GM21619 (cell line): ENCODE results near the gene PHF10.
"Not testable (repeated sequence)": the region's sequence is repeated elsewhere in the genome, so short reads cannot be mapped to it uniquely, and the experiment has no call there.

Source experiments
- ATAC-seq: cut with Tn5 transposase; IDR thresholded peaks from one replicate; pipeline ENCODE4 v1.9.1; 2021; ENCODE audit not compliant: unreplicated experiment

PHF10 gene

GRCh38 chr6:169724494-169725124 lies at the start of gene PHF10:
Gene PHF10, minus strand, starts transcription at chr6:169724500. Its CDS starts 569 bp downstream, at chr6:169723931.
- ATAC-seq, result peak; percentile 41

- no peak for ATAC-seq
Observed at GRCh38 chr6:169766921-169767736, 42.8 kb upstream of the PHF10 start.

- no peak for ATAC-seq
Observed at GRCh38 chr6:169766232-169766631, 41.9 kb upstream of the PHF10 start.

- not testable (repeated sequence) for ATAC-seq
Observed at GRCh38 chr6:169765789-169766188, 41.5 kb upstream of the PHF10 start.

- no peak for ATAC-seq
Observed at GRCh38 chr6:169763881-169764280, 39.6 kb upstream of the PHF10 start.

- no peak for ATAC-seq
Observed at GRCh38 chr6:169763308-169763707, 39.0 kb upstream of the PHF10 start.

GRCh38 chr6:169755162-169755561 lies 30.9 kb upstream of the PHF10 start:
- ATAC-seq, result no peak

GRCh38 chr6:169752074-169752623 lies 27.8 kb upstream of the PHF10 start:
- no peak for ATAC-seq

- peak; percentile 94 for ATAC-seq
Observed at GRCh38 chr6:169751242-169752073, 27.2 kb upstream of the PHF10 start, which contains the start of the genes DYNLT2 and ERMARD. Gene DYNLT2, minus strand, starts transcription at chr6:169751572. Its CDS starts 114 bp downstream, at chr6:169751458. Gene ERMARD, plus strand, starts transcription at chr6:169751622. Its CDS starts 36 bp downstream, at chr6:169751658.

- no peak for ATAC-seq
Observed at GRCh38 chr6:169746556-169746955, 22.3 kb upstream of the PHF10 start.

GRCh38 chr6:169745405-169745804 lies 21.1 kb upstream of the PHF10 start:
- no peak for ATAC-seq

GRCh38 chr6:169741344-169741743 lies 17.0 kb upstream of the PHF10 start:
- ATAC-seq, result no peak

- ATAC-seq, result no peak
Observed at GRCh38 chr6:169738976-169739529, 14.8 kb upstream of the PHF10 start.

GRCh38 chr6:169738204-169738975 lies 14.1 kb upstream of the PHF10 start:
- no peak for ATAC-seq

- ATAC-seq, result no peak
Observed at GRCh38 chr6:169729961-169730360, 5.7 kb upstream of the PHF10 start.

GRCh38 chr6:169726963-169727362 lies 2.7 kb upstream of the PHF10 start:
- no peak for ATAC-seq

GRCh38 chr6:169726049-169726400 lies 1.7 kb upstream of the PHF10 start:
- ATAC-seq, result no peak

GRCh38 chr6:169725125-169726048 lies 1.1 kb upstream of the PHF10 start:
- ATAC-seq, result peak; percentile 8

- peak; percentile 34 for ATAC-seq
Observed at GRCh38 chr6:169723991-169724493, 258 bp downstream of the PHF10 start.
